Measurements from ENCODE around the gene ZC3H6.

DNA sequence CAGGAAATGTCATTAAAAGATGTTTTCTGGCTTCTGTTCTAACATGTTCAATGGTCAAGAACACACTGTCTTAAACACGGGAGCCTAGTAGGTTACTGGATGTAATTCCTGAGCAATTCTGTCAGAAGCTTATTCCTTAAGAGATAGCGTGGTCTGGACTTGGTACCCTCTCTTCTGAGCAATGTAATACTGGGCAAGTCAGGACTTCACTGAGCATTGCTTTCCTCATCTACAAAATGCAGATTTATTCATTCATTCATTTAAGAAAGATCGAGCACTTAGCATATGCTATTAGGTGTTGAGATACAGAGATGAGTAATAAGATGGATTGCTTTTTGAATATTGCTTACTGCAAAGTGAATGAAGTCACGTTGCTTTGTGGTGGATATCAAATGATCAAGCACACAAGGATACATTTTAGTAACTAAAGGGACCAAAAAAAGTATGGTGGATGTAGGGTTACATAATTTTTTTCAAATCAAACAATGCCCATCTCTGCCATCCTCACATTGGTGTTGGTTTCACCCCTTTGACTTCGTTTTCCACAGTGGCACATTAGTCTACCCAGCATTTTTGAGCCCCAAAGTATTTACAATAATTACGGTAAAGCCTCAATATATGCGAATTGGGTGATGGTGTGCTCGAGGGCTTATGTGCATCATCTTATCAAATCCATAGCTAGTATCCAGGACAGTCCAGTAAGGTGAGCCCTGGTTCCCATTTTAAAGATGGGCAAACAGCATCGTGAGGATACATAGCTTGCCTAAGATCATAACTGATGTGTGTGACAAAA lies 65.3 kb downstream of the ZC3H6 start:
- TF ChIP-seq, protein P1, sequence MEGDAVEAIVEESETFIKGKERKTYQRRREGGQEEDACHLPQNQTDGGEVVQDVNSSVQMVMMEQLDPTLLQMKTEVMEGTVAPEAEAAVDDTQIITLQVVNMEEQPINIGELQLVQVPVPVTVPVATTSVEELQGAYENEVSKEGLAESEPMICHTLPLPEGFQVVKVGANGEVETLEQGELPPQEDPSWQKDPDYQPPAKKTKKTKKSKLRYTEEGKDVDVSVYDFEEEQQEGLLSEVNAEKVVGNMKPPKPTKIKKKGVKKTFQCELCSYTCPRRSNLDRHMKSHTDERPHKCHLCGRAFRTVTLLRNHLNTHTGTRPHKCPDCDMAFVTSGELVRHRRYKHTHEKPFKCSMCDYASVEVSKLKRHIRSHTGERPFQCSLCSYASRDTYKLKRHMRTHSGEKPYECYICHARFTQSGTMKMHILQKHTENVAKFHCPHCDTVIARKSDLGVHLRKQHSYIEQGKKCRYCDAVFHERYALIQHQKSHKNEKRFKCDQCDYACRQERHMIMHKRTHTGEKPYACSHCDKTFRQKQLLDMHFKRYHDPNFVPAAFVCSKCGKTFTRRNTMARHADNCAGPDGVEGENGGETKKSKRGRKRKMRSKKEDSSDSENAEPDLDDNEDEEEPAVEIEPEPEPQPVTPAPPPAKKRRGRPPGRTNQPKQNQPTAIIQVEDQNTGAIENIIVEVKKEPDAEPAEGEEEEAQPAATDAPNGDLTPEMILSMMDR (IDR thresholded peaks at IDR 0.05) = no peak
- TF ChIP-seq POLR2A (IDR thresholded peaks at IDR 0.05) (no peak), EP300 (IDR thresholded peaks at IDR 0.05; ENCODE audit: low read depth) (no peak)
